Measurements from ENCODE around the gene UBAC1. TPM values are rescaled to one million over a fixed set of nuclear protein-coding genes. Genes with fewer than 3 reads are reported as not detected.
A peak's percentile ranks its signal among the peaks of the same experiment; 100 is the strongest.

UBAC1 gene
- total RNA-seq, 6 experiments from 2014 or later = 27.9 to 33.6 (median 31.2) TPM

DNA sequence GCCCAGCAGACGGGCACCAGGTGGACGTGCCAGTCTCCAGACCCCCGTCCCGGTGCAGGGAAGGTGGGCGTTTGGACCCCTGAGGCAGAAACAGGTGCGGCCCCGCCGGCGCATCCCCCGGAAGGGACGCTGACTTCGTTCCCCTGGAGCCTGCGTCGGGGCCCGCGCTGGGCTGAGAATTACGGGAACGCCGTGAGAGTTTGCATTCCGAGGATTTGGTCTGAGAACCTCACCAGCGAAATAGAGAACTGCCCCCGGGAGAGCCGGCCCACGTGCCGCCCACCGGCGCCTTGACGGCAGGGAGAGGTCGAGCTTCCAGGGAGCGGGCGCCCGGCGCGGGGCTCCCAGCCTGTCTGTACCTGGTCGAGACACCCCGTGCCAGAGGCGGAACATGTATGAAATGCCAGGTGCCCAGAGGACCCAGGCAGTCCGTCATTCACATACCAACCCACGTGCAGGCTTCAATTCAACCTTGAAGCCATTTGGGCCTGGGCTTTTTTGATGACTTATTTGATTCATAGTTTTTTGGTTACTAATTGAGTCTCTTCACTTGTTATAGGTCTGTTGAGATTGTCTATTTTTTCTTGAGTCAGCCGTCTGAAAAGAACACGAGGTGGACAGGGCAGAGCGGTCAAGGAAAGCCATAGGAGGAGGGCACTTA is 53.0 kb downstream of the UBAC1 start:
- Mint-ChIP-seq H3K4me3 (peak overlapping the region; percentile 83), H3K9me3 (peaks cover 23% of the 10 kb centered on the region), H3K27ac (peak overlapping the region; percentile 71), H3K27me3 (ENCODE audit: insufficient read depth) (no peaks in the 10 kb centered on the region; the same call in 1 of the 2 replicates), H3K4me1 (ENCODE audit: low read depth) (peaks cover 50% of the 10 kb centered on the region), H3K36me3 (ENCODE audit: low read depth) (peaks cover 53% of the 10 kb centered on the region)
- TF ChIP-seq, protein P1, sequence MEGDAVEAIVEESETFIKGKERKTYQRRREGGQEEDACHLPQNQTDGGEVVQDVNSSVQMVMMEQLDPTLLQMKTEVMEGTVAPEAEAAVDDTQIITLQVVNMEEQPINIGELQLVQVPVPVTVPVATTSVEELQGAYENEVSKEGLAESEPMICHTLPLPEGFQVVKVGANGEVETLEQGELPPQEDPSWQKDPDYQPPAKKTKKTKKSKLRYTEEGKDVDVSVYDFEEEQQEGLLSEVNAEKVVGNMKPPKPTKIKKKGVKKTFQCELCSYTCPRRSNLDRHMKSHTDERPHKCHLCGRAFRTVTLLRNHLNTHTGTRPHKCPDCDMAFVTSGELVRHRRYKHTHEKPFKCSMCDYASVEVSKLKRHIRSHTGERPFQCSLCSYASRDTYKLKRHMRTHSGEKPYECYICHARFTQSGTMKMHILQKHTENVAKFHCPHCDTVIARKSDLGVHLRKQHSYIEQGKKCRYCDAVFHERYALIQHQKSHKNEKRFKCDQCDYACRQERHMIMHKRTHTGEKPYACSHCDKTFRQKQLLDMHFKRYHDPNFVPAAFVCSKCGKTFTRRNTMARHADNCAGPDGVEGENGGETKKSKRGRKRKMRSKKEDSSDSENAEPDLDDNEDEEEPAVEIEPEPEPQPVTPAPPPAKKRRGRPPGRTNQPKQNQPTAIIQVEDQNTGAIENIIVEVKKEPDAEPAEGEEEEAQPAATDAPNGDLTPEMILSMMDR (IDR thresholded peaks at IDR 0.05) = no peak
- DNase-seq = no peak

DNA sequence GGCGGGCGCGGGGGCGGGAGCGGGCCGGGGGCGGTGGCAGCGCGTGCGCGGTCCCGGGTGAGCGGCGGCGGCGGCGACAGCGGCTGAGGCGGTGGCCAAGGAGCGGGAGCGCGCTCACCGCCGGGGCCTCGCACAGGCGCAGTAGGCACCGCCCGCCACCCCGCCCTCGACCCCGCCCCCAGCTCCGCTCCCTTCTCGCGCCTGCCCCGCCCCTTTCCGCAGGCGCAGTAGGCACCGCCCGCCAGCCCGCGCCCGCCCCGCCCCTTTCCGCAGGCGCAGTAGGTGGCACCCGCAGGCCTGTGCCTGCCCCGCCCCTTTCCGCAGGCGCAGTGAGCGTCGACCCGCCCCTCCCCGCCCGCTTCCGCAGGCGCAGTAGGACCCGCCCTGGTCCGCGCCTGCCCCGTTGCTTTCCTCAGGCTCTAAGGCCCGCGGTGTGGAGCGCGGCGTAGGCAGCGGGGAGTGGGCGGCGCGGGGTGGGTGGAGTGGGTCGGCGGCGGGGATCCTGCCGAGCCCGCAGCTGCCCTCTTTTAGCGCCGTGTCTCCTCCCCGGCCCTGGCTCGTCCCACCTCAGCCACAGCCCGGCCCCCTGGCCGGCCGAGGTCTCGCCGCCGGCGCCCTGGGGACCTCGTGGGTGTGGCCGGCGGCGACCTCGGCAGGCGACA is 53.6 kb downstream of the UBAC1 start, which contains the start of gene CAMSAP1:
Gene CAMSAP1, minus strand, starts transcription at position 116 of the 662 bp plus-strand sequence. CDS start 387 bp downstream, outside the sequence.
- peak; percentile 89 for DNase-seq
- Mint-ChIP-seq H3K4me3 (peak within 1 kb of the TSS; percentile 84), H3K36me3 (ENCODE audit: low read depth) (peaks cover 50% of the 10 kb centered on the region), H3K4me1 (ENCODE audit: low read depth) (peaks cover 50% of the 10 kb centered on the region), H3K27me3 (ENCODE audit: insufficient read depth) (no peaks in the 10 kb centered on the region; the same call in 1 of the 2 replicates), H3K27ac (peak within 1 kb of the TSS; percentile 71), H3K9me3 (peaks cover 23% of the 10 kb centered on the region)
- TF ChIP-seq, protein P1 (IDR thresholded peaks at IDR 0.05) = no peak

DNA sequence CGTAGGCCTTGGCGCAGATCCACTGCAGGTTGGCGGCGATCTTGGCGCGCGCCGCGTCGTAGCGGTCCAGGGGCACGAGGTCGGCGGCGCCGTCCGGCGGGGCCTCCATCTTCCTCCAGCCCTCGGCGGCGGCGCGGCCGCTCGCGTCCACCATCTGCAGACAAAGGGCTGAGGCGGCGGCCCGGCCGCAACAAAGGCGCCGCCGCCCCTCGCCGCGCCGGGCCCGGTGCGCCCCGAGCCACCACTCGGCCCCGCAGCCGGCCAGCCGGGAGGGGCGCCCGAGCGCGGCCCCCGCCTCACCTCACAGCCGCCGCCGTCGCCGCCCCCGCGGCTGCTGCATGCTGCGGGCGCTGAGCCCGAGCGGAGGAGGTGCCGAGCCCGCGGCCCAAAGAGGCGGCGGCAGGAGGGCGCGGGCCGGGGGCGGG is 54.2 kb downstream of the UBAC1 start:
- H3K4me3 Mint-ChIP-seq = no peak overlapping the region
- no peaks in the 10 kb centered on the region; the same call in 1 of the 2 replicates for H3K27me3 Mint-ChIP-seq (ENCODE audit: insufficient read depth)
- TF ChIP-seq, protein P1 (IDR thresholded peaks at IDR 0.05) = no peak
- DNase-seq = no peak
- peaks cover 22% of the 10 kb centered on the region for H3K9me3 Mint-ChIP-seq
- peaks cover 50% of the 10 kb centered on the region for H3K4me1 Mint-ChIP-seq (ENCODE audit: low read depth)
- H3K27ac Mint-ChIP-seq = no peak overlapping the region
- H3K36me3 Mint-ChIP-seq (ENCODE audit: low read depth) = peaks cover 46% of the 10 kb centered on the region

DNA sequence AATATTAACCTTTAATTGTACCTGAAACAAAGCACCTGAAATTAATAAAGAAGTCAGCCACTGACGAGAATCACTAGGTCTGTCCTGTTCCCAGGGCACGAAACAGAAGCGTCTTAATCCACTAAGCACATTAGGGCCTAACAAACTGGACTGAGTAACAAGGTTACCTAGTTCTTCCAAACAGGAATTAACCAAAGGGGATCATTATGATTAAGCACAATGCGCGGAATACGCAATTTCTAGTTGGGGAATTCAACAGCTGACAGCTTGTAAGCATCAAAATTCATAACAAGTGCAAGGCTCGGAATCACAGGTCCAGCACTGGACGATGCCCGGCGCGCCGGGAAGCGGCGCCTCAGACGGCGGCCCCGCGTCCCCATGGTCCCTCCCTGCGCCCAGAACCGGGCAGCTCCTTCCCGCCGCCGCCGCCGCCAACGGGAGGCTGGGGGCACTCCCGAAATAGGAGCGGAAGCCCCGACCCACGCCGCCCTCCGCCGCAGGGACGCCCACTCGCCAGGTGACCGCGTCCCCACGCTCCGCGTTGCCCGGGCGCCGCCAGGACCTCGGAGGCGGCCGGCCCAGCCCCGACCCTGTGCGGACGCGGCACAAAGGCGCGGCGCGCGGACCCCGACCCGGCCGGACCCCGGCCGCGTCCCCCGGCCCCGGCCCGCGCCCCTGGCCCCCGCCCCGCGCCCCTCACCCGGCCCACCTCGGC is 54.7 kb downstream of the UBAC1 start:
- Mint-ChIP-seq H3K27me3 (ENCODE audit: insufficient read depth) (no peaks in the 10 kb centered on the region; the same call in 1 of the 2 replicates), H3K4me1 (ENCODE audit: low read depth) (peaks cover 50% of the 10 kb centered on the region), H3K9me3 (peaks cover 17% of the 10 kb centered on the region), H3K36me3 (ENCODE audit: low read depth) (peaks cover 45% of the 10 kb centered on the region), H3K4me3 (peak overlapping the region; percentile 84), H3K27ac (peak overlapping the region; percentile 57)
- peak; percentile 18 for DNase-seq
- TF ChIP-seq, protein P1 (IDR thresholded peaks at IDR 0.05) = no peak

DNA sequence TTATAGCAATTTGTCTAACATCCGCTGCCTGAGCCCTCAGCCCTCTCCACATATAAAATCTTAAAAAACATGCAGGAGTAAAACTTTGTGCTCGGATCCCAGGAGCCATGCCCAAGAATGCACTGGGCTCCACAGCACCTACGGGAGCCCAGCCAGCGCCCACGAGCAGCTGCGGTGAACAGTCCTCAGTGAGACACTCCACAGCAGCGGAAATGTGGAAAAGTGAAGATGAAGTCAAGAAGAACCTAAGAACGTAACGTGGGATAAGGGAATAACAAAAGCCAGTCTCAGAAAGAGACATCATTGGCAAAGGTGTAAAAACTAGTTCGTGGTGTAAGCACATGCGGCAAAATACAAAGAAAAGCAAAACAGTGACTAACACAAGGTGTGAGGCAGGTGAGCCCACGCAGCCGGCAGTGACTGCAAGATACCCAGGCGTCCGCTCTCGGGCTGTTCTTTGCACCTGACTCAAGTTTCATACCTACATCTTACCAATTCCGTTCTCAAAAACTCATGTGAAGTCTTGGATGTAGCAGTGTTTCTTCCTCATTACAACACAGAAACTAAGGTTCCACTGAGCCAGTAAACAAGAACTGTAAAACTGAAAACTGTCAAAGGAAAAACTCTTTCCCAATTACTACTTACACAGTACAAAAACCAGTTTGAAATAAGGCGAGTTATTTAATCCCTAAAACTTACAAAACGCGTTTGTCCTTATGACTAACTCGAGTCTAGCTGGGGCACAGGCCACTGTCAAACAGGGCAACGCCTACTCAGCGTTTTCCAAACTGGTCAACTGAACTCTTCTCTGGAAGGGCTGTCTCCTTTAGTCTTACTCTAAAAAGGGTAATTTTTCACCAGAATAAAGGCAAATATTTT is 55.6 kb downstream of the UBAC1 start:
- Mint-ChIP-seq H3K4me3 (peak overlapping the region; percentile 84), H3K27ac (peak overlapping the region; percentile 57; the same call in 1 of the 2 replicates), H3K27me3 (ENCODE audit: insufficient read depth) (no peaks in the 10 kb centered on the region), H3K36me3 (ENCODE audit: low read depth) (peaks cover 37% of the 10 kb centered on the region), H3K4me1 (ENCODE audit: low read depth) (peaks cover 41% of the 10 kb centered on the region), H3K9me3 (peaks cover 8% of the 10 kb centered on the region)
- TF ChIP-seq, protein P1 (IDR thresholded peaks at IDR 0.05) = no peak
- no peak for DNase-seq
